ENCODE measurements around the gene COL23A1. TPM values are rescaled to one million over a fixed set of nuclear protein-coding genes. Genes with fewer than 3 reads are reported as not detected.

Gene COL23A1
- total and polyA plus RNA-seq, 5 donors from 2014 or later: not detected

GRCh38 chr5:178349075-178349511, 241.1 kb downstream of the COL23A1 start:
- Mint-ChIP-seq H3K27me3 (no peaks in the 10 kb centered on the region), H3K9me3 (no peaks in the 10 kb centered on the region), H3K4me3 (no peak overlapping the region), H3K27ac (no peak overlapping the region), H3K36me3 (no peaks in the 10 kb centered on the region), H3K4me1 (no peaks in the 10 kb centered on the region)
- ATAC-seq (ENCODE audit: low read depth in 2 of 2): no peak
- H3K9me3 ChIP-seq (ENCODE audit: control insufficient read depth in 2 of 2, low read length in 2 of 2): no peaks in the 10 kb centered on the region
- no peaks in the 10 kb centered on the region for H3K4me1 ChIP-seq (ENCODE audit: control insufficient read depth, insufficient read depth, low read length, poor library complexity, severe bottlenecking)
- no peak overlapping the region for H3K4me3 ChIP-seq (ENCODE audit: low read depth, low read length)
- no peak for DNase-seq
- no peaks in the 10 kb centered on the region for H3K27me3 ChIP-seq (ENCODE audit: control insufficient read depth, insufficient read depth, low read length)
- no peaks in the 10 kb centered on the region for H3K36me3 ChIP-seq (ENCODE audit: control insufficient read depth, insufficient read depth, low read length)
- H3K27ac ChIP-seq (ENCODE audit: insufficient read depth, low read length, poor library complexity, severe bottlenecking): no peak overlapping the region

- no peaks in the 10 kb centered on the region for H3K36me3 ChIP-seq (ENCODE audit: control insufficient read depth, insufficient read depth, low read length)
These were observed 241.7 kb downstream of the COL23A1 start for GRCh38 chr5:178348356-178349074.

GRCh38 chr5:178347956-178348355, 242.2 kb downstream of the COL23A1 start:
- no peak overlapping the region for H3K4me3 Mint-ChIP-seq
- no peak for ATAC-seq (ENCODE audit: low read depth in 2 of 2)
- H3K27ac Mint-ChIP-seq: no peak overlapping the region

More at GRCh38 chr5:178348356-178349074, 241.7 kb downstream of the COL23A1 start:
- Histone ChIP-seq H3K27me3 (ENCODE audit: control insufficient read depth, insufficient read depth, low read length) (no peaks in the 10 kb centered on the region), H3K9me3 (ENCODE audit: control insufficient read depth in 2 of 2, low read length in 2 of 2) (no peaks in the 10 kb centered on the region), H3K4me1 (ENCODE audit: control insufficient read depth, insufficient read depth, low read length, poor library complexity, severe bottlenecking) (no peaks in the 10 kb centered on the region), H3K4me3 (ENCODE audit: low read depth, low read length) (no peak overlapping the region), H3K27ac (ENCODE audit: insufficient read depth, low read length, poor library complexity, severe bottlenecking) (no peak overlapping the region)
- DNase-seq: no peak
- Mint-ChIP-seq H3K27me3 (no peaks in the 10 kb centered on the region), H3K9me3 (no peaks in the 10 kb centered on the region), H3K27ac (no peak overlapping the region), H3K4me1 (no peaks in the 10 kb centered on the region), H3K36me3 (no peaks in the 10 kb centered on the region), H3K4me3 (no peak overlapping the region)
- ATAC-seq (ENCODE audit: low read depth in 2 of 2): no peak

GRCh38 chr5:178346607-178347334, 243.4 kb downstream of the COL23A1 start:
- no peak for DNase-seq
- Histone ChIP-seq H3K27me3 (ENCODE audit: control insufficient read depth, insufficient read depth, low read length) (no peaks in the 10 kb centered on the region), H3K4me3 (ENCODE audit: low read depth, low read length) (no peak overlapping the region), H3K27ac (ENCODE audit: insufficient read depth, low read length, poor library complexity, severe bottlenecking) (no peak overlapping the region), H3K4me1 (ENCODE audit: control insufficient read depth, insufficient read depth, low read length, poor library complexity, severe bottlenecking) (no peaks in the 10 kb centered on the region), H3K36me3 (ENCODE audit: control insufficient read depth, insufficient read depth, low read length) (no peaks in the 10 kb centered on the region), H3K9me3 (ENCODE audit: control insufficient read depth in 2 of 2, low read length in 2 of 2) (no peaks in the 10 kb centered on the region)
- no peaks in the 10 kb centered on the region for H3K4me1 Mint-ChIP-seq
- H3K4me3 Mint-ChIP-seq: no peak overlapping the region
- no peaks in the 10 kb centered on the region for H3K9me3 Mint-ChIP-seq
- H3K27me3 Mint-ChIP-seq: no peaks in the 10 kb centered on the region
- H3K36me3 Mint-ChIP-seq: no peaks in the 10 kb centered on the region
- no peak overlapping the region for H3K27ac Mint-ChIP-seq
- no peak for ATAC-seq (ENCODE audit: low read depth in 2 of 2)

More at GRCh38 chr5:178347956-178348355, 242.2 kb downstream of the COL23A1 start:
- H3K27ac ChIP-seq (ENCODE audit: insufficient read depth, low read length, poor library complexity, severe bottlenecking): no peak overlapping the region
- H3K36me3 Mint-ChIP-seq: no peaks in the 10 kb centered on the region
- DNase-seq: no peak
- no peaks in the 10 kb centered on the region for H3K9me3 ChIP-seq (ENCODE audit: control insufficient read depth in 2 of 2, low read length in 2 of 2)
- no peak overlapping the region for H3K4me3 ChIP-seq (ENCODE audit: low read depth, low read length)
- H3K27me3 Mint-ChIP-seq: no peaks in the 10 kb centered on the region
- H3K4me1 Mint-ChIP-seq: no peaks in the 10 kb centered on the region
- no peaks in the 10 kb centered on the region for H3K36me3 ChIP-seq (ENCODE audit: control insufficient read depth, insufficient read depth, low read length)
- no peaks in the 10 kb centered on the region for H3K27me3 ChIP-seq (ENCODE audit: control insufficient read depth, insufficient read depth, low read length)
- H3K9me3 Mint-ChIP-seq: no peaks in the 10 kb centered on the region
- no peaks in the 10 kb centered on the region for H3K4me1 ChIP-seq (ENCODE audit: control insufficient read depth, insufficient read depth, low read length, poor library complexity, severe bottlenecking)

GRCh38 chr5:178343306-178343705, 246.9 kb downstream of the COL23A1 start:
- Histone ChIP-seq H3K27me3 (ENCODE audit: control insufficient read depth, insufficient read depth, low read length) (no peaks in the 10 kb centered on the region), H3K9me3 (ENCODE audit: control insufficient read depth in 2 of 2, low read length in 2 of 2) (no peaks in the 10 kb centered on the region), H3K36me3 (ENCODE audit: control insufficient read depth, insufficient read depth, low read length) (no peaks in the 10 kb centered on the region), H3K27ac (ENCODE audit: insufficient read depth, low read length, poor library complexity, severe bottlenecking) (no peak overlapping the region), H3K4me1 (ENCODE audit: control insufficient read depth, insufficient read depth, low read length, poor library complexity, severe bottlenecking) (no peaks in the 10 kb centered on the region), H3K4me3 (ENCODE audit: low read depth, low read length) (no peak overlapping the region)
- Mint-ChIP-seq H3K27ac (no peak overlapping the region), H3K4me1 (no peaks in the 10 kb centered on the region), H3K27me3 (no peaks in the 10 kb centered on the region), H3K9me3 (no peaks in the 10 kb centered on the region), H3K4me3 (peak overlapping the region in 1 of 4 donors; percentile 21), H3K36me3 (no peaks in the 10 kb centered on the region)
- DNase-seq: no peak
- no peak for ATAC-seq (ENCODE audit: low read depth in 2 of 2)

GRCh38 chr5:178341851-178342140, 248.4 kb downstream of the COL23A1 start:
- H3K4me1 ChIP-seq (ENCODE audit: control insufficient read depth, insufficient read depth, low read length, poor library complexity, severe bottlenecking): no peaks in the 10 kb centered on the region
- Mint-ChIP-seq H3K36me3 (no peaks in the 10 kb centered on the region), H3K9me3 (no peaks in the 10 kb centered on the region), H3K4me1 (no peaks in the 10 kb centered on the region), H3K27me3 (no peaks in the 10 kb centered on the region), H3K4me3 (no peak overlapping the region), H3K27ac (no peak overlapping the region)
- no peaks in the 10 kb centered on the region for H3K27me3 ChIP-seq (ENCODE audit: control insufficient read depth, insufficient read depth, low read length)
- no peaks in the 10 kb centered on the region for H3K9me3 ChIP-seq (ENCODE audit: control insufficient read depth in 2 of 2, low read length in 2 of 2)
- no peak overlapping the region for H3K4me3 ChIP-seq (ENCODE audit: low read depth, low read length)
- no peak overlapping the region for H3K27ac ChIP-seq (ENCODE audit: insufficient read depth, low read length, poor library complexity, severe bottlenecking)
- DNase-seq (no peak), ATAC-seq (ENCODE audit: low read depth in 2 of 2) (no peak)
- H3K36me3 ChIP-seq (ENCODE audit: control insufficient read depth, insufficient read depth, low read length): no peaks in the 10 kb centered on the region

- no peaks in the 10 kb centered on the region for H3K36me3 ChIP-seq (ENCODE audit: control insufficient read depth, insufficient read depth, low read length)
- Mint-ChIP-seq H3K27me3 (no peaks in the 10 kb centered on the region), H3K9me3 (peaks cover 0 to 2% (median 0%) of the 10 kb centered on the region in 7 donors), H3K27ac (no peak overlapping the region), H3K4me3 (no peak overlapping the region), H3K36me3 (no peaks in the 10 kb centered on the region), H3K4me1 (no peaks in the 10 kb centered on the region)
- ATAC-seq (ENCODE audit: low read depth in 2 of 2) (no peak), DNase-seq (no peak)
- H3K4me3 ChIP-seq (ENCODE audit: low read depth, low read length): no peak overlapping the region
- no peaks in the 10 kb centered on the region for H3K9me3 ChIP-seq (ENCODE audit: control insufficient read depth in 2 of 2, low read length in 2 of 2)
- no peaks in the 10 kb centered on the region for H3K4me1 ChIP-seq (ENCODE audit: control insufficient read depth, insufficient read depth, low read length, poor library complexity, severe bottlenecking)
- no peak overlapping the region for H3K27ac ChIP-seq (ENCODE audit: insufficient read depth, low read length, poor library complexity, severe bottlenecking)
- H3K27me3 ChIP-seq (ENCODE audit: control insufficient read depth, insufficient read depth, low read length): no peaks in the 10 kb centered on the region
These were observed 248.9 kb downstream of the COL23A1 start for GRCh38 chr5:178341091-178341850.

Data from CD4-positive, CD25-positive, alpha-beta regulatory T cell (primary cell).